GM12873 (cell line): ENCODE data around the gene FYN.

ENCODE experiments used
- TF ChIP-seq, protein P1 (sequence below): IDR thresholded peaks from 2 replicates; pipeline ENCODE4 v1.5.1; 2012; ENCODE audit warnings: low read depth, mild to moderate bottlenecking, moderate library complexity, low read length, control low read depth; ENCODE audit not compliant: insufficient read depth; ENCODE audit errors: missing control alignments

Gene FYN

DNA sequence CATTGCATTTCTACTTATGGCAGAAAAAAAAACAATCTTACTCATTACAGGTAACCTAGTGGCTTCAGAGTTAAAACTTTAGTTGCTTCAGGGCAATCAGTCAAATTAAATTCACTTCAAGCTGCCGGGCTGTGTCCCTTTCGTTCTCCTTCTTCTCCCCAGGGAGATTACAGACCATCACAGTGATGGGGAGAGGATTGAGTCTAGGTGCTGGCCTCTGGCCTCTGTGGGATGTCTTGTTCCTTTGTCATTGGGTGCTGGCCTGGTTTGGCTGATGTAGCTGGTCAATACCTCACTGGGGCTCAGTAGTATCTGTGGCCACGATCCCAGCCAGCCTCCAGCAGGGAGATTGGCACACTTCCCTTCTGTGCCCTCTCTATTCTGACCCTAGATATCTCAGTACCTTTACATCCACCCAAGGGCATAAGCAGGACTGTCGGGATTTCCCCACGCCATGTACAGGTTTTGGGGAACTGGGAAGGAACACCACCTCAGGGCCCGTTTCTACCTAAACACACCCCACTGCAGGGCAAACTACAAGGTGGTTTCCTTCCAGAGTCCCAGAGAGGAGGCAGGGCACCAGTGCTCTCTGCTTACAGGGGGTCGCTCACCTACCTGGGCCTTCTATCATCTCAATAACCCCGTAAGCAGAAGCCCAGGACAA is 15.4 kb downstream of the FYN start:
- TF ChIP-seq, protein P1, sequence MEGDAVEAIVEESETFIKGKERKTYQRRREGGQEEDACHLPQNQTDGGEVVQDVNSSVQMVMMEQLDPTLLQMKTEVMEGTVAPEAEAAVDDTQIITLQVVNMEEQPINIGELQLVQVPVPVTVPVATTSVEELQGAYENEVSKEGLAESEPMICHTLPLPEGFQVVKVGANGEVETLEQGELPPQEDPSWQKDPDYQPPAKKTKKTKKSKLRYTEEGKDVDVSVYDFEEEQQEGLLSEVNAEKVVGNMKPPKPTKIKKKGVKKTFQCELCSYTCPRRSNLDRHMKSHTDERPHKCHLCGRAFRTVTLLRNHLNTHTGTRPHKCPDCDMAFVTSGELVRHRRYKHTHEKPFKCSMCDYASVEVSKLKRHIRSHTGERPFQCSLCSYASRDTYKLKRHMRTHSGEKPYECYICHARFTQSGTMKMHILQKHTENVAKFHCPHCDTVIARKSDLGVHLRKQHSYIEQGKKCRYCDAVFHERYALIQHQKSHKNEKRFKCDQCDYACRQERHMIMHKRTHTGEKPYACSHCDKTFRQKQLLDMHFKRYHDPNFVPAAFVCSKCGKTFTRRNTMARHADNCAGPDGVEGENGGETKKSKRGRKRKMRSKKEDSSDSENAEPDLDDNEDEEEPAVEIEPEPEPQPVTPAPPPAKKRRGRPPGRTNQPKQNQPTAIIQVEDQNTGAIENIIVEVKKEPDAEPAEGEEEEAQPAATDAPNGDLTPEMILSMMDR = no peak

DNA sequence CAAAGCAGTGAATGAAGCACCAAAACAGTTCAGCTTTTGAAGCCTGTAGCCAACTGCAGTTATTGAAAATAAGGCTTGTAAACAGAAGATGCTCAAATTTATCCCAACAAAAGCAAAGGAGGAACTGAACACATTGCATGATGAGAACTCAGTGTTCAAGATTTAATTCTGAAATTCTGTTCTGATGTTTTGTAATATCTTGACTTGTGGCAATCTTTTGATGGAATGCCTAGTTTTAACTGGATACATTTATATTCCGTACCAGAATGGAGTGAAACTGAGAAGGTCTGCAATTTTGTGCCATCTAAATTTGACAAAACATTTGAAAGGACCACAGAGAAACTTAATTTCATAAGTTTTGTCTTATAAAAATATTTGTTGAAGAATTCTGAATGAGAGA is 17.5 kb downstream of the FYN start:
- TF ChIP-seq, protein P1 = no peak

DNA sequence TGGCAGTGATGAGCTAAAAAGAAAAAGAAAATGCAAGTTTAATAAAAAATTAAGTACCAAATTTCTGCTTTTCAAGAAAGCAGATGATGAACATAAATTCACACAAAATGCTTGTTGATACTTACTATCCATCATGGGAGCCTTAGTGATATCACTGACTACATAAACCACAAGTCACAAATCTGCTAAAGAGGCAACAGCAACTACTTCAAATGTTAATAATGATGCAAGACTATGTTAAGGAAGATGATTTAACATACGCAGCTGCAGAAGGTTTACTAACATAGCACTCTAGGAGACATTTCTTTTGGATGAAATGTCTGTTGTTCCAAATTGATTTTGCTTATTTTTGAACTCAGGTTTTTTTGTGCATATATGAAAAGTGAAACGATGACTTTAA is 18.6 kb downstream of the FYN start:
- TF ChIP-seq, protein P1 = no peak

DNA sequence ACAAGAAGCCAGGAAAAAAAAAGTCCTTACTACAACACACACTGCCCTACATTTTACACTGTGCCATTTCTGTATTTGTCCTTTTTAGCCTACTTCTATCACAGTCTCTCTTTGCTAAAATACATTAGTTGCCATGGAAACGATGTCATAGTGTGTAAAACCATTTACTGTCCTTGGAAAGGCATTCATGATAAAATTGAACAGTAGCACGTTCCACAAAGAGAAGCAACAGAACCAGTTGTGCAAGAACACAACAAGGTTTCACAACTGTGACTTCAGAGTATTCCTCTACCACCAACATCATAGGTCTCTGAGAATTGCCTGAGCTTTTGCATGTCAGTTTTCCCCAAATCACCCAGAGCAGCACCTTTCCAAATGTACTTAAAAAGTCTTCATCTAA is 20.5 kb downstream of the FYN start:
- TF ChIP-seq, protein P1 = no peak

DNA sequence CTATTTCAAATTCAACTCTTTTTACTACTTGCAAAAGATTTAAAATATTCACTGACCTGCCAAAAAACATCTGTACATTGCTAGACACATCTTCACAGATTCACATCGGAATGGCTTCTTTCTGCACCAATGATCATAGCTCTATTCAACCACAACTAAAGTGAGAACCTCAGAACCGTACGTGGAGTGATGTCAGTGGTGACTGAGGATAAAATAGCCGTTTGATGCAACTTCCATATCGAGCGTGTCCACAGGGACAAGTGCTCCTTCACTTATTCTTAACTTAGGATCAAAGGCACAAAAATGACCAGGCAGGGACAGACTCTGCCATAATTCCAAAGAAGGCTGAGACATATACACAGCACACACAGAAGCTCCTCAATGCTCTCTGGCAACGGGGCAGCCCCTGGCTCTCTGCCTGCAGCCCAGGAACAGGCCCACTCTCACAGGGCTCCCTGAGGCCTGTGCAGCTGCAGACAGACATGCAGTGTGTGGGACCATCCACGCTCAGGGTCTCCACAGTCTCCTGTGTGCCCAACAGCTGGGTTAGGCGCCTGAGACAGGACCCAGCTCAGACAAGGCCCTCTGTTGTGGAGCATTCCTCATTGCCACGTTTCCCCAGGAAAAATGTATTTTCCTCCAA is 22.8 kb downstream of the FYN start:
- TF ChIP-seq, protein P1 = no peak

DNA sequence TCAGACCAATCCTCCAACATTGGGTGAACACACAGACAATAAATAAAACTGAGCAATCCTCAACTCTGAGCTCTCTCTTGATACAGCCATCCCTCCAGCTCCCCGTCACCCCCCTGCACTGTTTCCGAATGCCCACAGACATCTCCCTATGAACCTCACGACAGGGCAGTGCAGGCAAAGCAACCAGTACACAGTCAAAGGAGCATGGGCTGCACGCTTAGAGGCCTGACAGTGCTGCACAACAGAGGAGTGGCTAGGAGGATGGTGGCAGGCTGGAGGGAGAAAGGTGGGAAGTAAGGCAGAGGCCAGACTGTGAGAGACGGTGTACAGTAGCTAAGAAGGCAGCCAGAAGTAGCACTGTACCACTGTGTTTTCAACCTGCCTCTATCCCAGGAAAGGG is 24.0 kb downstream of the FYN start:
- TF ChIP-seq, protein P1 = no peak

DNA sequence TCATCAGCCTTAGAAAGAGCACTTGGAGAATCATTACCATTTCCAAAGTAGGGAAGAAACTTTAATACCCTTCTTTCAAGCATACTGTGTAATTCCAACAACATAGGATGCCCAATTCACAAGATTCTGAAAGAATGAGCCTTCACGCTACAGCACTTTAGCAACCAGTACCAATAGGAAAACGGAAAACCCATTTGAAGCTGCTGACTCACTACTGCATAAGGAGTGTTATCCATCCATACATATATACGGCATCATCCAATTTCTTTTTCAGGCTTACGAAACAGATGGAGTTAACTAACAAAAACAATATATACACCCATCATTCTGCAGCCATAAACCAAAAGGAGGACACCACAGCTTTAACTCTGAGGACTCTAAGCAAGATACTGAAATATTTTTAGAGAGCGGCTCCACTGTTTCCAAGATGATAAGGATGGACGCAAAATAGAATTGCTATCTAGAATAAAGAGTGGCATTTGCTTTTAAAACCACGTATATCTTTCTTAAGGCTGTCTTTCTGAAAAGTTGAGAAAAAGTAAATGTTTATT is 24.9 kb downstream of the FYN start:
- TF ChIP-seq, protein P1 = no peak
